ENCODE results near the gene ATP12A.

The ATP12A gene

GRCh38 chr13:24651718-24652345 is 28.4 kb upstream of the ATP12A start:
- H3K36me3 ChIP-seq (ENCODE audit: control insufficient read depth, insufficient read depth, low read length), result no peaks in the 10 kb centered on the region
- H2AFZ ChIP-seq, result peak overlapping the region; percentile 56
- TF ChIP-seq, protein P1, sequence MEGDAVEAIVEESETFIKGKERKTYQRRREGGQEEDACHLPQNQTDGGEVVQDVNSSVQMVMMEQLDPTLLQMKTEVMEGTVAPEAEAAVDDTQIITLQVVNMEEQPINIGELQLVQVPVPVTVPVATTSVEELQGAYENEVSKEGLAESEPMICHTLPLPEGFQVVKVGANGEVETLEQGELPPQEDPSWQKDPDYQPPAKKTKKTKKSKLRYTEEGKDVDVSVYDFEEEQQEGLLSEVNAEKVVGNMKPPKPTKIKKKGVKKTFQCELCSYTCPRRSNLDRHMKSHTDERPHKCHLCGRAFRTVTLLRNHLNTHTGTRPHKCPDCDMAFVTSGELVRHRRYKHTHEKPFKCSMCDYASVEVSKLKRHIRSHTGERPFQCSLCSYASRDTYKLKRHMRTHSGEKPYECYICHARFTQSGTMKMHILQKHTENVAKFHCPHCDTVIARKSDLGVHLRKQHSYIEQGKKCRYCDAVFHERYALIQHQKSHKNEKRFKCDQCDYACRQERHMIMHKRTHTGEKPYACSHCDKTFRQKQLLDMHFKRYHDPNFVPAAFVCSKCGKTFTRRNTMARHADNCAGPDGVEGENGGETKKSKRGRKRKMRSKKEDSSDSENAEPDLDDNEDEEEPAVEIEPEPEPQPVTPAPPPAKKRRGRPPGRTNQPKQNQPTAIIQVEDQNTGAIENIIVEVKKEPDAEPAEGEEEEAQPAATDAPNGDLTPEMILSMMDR (IDR thresholded peaks at IDR 0.05), result no peak
- peak overlapping the region; percentile 7 for H3K4me2 ChIP-seq (ENCODE audit: low read length)
- H3K27me3 ChIP-seq (ENCODE audit: control insufficient read depth, insufficient read depth, low read length), result no peaks in the 10 kb centered on the region
- H3K4me1 ChIP-seq, result no peaks in the 10 kb centered on the region
- no peaks in the 10 kb centered on the region for H3K9me3 ChIP-seq (ENCODE audit: control insufficient read depth, low read length)
- no peak overlapping the region for H3K4me3 ChIP-seq (ENCODE audit: low read depth, low read length)
- H3K9ac ChIP-seq, result no peak overlapping the region
- H3K79me2 ChIP-seq, result no peaks in the 10 kb centered on the region
- peak overlapping the region; percentile 61 for H3K27ac ChIP-seq

- Histone ChIP-seq H3K4me1 (no peaks in the 10 kb centered on the region), H3K9ac (no peak overlapping the region), H3K36me3 (ENCODE audit: control insufficient read depth, insufficient read depth, low read length) (no peaks in the 10 kb centered on the region), H3K27me3 (ENCODE audit: control insufficient read depth, insufficient read depth, low read length) (no peaks in the 10 kb centered on the region), H3K4me3 (ENCODE audit: low read depth, low read length) (no peak overlapping the region), H2AFZ (peak overlapping the region; percentile 56), H3K27ac (peak overlapping the region; percentile 61), H3K9me3 (ENCODE audit: control insufficient read depth, low read length) (no peaks in the 10 kb centered on the region), H3K4me2 (ENCODE audit: low read length) (peak overlapping the region; percentile 7), H3K79me2 (no peaks in the 10 kb centered on the region)
- TF ChIP-seq, protein P1 (IDR thresholded peaks at IDR 0.05), result no peak
Measured at GRCh38 chr13:24652359-24652758, 27.8 kb upstream of the ATP12A start.

DNA sequence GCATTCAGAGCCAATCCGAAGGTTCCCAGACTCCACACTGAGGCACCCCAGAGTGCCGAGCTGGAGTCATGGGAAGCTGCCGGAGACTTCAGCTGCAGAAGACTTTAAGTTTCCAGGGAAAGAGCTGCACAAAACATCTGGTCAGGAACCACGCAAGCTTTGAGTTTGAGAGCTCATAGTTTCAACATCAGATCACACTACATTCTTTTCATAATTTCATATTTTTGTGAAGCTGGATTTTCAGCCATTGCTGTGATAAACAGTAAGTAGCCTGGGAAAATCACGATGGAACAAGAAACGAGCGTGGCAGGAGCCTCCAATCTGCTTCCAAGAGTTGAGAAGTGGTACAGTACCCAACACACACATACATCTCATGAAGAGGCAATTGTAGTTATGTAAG is 25.5 kb upstream of the ATP12A start:
- H3K4me1 ChIP-seq, result peaks cover 6% of the 10 kb centered on the region
- H3K4me3 ChIP-seq (ENCODE audit: low read depth, low read length), result no peak overlapping the region
- H3K27me3 ChIP-seq (ENCODE audit: control insufficient read depth, insufficient read depth, low read length), result no peaks in the 10 kb centered on the region
- no peak overlapping the region for H3K27ac ChIP-seq
- H3K79me2 ChIP-seq, result no peaks in the 10 kb centered on the region
- no peak overlapping the region for H3K4me2 ChIP-seq (ENCODE audit: low read length)
- H3K36me3 ChIP-seq (ENCODE audit: control insufficient read depth, insufficient read depth, low read length), result no peaks in the 10 kb centered on the region
- TF ChIP-seq, protein P1 (IDR thresholded peaks at IDR 0.05), result no peak
- no peak overlapping the region for H2AFZ ChIP-seq
- no peak overlapping the region for H3K9ac ChIP-seq
- H3K9me3 ChIP-seq (ENCODE audit: control insufficient read depth, low read length), result no peaks in the 10 kb centered on the region

- H3K4me1 ChIP-seq, result peaks cover 7% of the 10 kb centered on the region
- no peaks in the 10 kb centered on the region for H3K9me3 ChIP-seq (ENCODE audit: control insufficient read depth, low read length)
- H3K79me2 ChIP-seq, result no peaks in the 10 kb centered on the region
- no peak overlapping the region for H2AFZ ChIP-seq
- peak overlapping the region; percentile 64 for H3K4me2 ChIP-seq (ENCODE audit: low read length)
- H3K36me3 ChIP-seq (ENCODE audit: control insufficient read depth, insufficient read depth, low read length), result no peaks in the 10 kb centered on the region
- H3K27me3 ChIP-seq (ENCODE audit: control insufficient read depth, insufficient read depth, low read length), result no peaks in the 10 kb centered on the region
- peak overlapping the region; percentile 44 for H3K4me3 ChIP-seq (ENCODE audit: low read depth, low read length)
- H3K27ac ChIP-seq, result peak overlapping the region; percentile 51
- H3K9ac ChIP-seq, result no peak overlapping the region
- TF ChIP-seq, protein P1 (IDR thresholded peaks at IDR 0.05), result no peak
Measured at GRCh38 chr13:24659239-24659638, 21.0 kb upstream of the ATP12A start.
